ACC112 (cell line): ENCODE data around the gene THOP1.

Source experiments
- H2AFZ ChIP-seq: fragments of 200-600 bp; sonication (generic); one replicate; pipeline ENCODE4 v1.6.0; 2017; ENCODE audit warnings: antibody characterized with exemption, low read length; ENCODE audit not compliant: unreplicated experiment
- H3K27ac ChIP-seq: fragments of 200-600 bp; sonication (generic); 2 replicates; pipeline ENCODE4 v1.5.1; 2014; ENCODE audit warnings: low read depth, mild to moderate bottlenecking, antibody characterized with exemption, low read length, moderate library complexity
- H3K27me3 ChIP-seq: fragments of 200-600 bp; sonication (generic); 2 replicates; pipeline ENCODE4 v1.6.1; 2014; ENCODE audit warnings: mild to moderate bottlenecking, antibody characterized with exemption, low read length, moderate library complexity, mixed read lengths; ENCODE audit not compliant: insufficient read depth
- H3K36me3 ChIP-seq: fragments of 200-600 bp; sonication (generic); 2 replicates; pipeline ENCODE4 v1.6.1; 2016; ENCODE audit warnings: mild to moderate bottlenecking, antibody characterized with exemption, low read length, moderate library complexity, mixed read lengths; ENCODE audit not compliant: insufficient read depth
- H3K4me1 ChIP-seq: fragments of 200-600 bp; sonication (generic); one replicate; pipeline ENCODE4 v1.6.1; 2016; ENCODE audit warnings: low read length, mixed read lengths; ENCODE audit not compliant: insufficient read depth, unreplicated experiment, control insufficient read depth
- H3K4me3 ChIP-seq: fragments of 200-600 bp; sonication (generic); 2 replicates; pipeline ENCODE4 v1.5.1; 2014; ENCODE audit warnings: mild to moderate bottlenecking, low read depth, low read length
- H3K79me2 ChIP-seq: fragments of 200-600 bp; sonication (generic); one replicate; pipeline ENCODE4 v1.6.0; 2016; ENCODE audit warnings: low read length; ENCODE audit not compliant: control insufficient read depth, unreplicated experiment, insufficient read depth

THOP1 gene

DNA sequence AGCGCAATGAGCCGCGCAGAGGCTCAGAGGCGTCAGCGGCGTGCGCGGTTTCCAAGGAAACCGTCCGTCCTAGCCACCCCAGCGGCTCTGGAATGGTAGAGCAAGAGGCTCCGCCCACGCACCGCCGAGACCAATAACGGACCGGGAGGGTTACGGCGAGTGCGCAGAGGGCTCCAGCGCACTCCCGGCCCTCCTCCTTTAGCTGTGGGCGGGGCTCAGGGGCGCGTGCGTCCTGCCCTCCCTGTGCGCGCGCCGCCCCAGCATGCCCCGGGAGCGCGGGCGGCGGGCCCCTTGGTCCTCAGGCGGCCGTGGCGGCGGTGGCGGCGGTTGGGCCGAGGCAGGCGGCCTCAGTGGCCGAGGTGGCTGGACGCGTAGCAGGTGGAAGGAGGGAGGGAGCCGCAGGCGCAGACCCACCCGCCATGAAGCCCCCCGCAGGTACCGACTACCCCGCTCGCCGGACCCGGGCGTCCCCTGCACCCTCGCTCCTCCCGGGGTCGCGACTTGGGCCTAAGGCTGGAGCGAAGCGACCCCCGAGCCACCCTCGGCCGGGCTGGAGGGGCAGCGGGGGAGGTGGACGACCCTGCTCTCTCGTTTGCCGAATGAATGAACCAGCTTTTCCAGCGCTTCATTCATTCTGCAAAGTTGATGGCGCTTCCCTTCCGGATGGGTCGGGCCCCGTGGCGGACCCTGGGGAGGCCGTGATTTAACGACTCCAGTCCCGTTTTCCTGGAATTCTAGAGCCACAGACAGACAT lies at the start of gene THOP1:
Gene THOP1, plus strand, starts transcription at position 260 of the 754 bp plus-strand sequence. Its CDS starts 160 bp downstream, at position 420.
- Histone ChIP-seq H3K36me3 (no peaks in the 10 kb centered on the region), H3K79me2 (peaks cover 64% of the 10 kb centered on the region), H3K4me1 (peaks cover 13% of the 10 kb centered on the region), H3K4me3 (peak within 1 kb of the TSS; percentile 96), H3K27me3 (no peaks in the 10 kb centered on the region), H2AFZ (peak within 1 kb of the TSS; percentile 96), H3K27ac (peak within 1 kb of the TSS; percentile 50)

DNA sequence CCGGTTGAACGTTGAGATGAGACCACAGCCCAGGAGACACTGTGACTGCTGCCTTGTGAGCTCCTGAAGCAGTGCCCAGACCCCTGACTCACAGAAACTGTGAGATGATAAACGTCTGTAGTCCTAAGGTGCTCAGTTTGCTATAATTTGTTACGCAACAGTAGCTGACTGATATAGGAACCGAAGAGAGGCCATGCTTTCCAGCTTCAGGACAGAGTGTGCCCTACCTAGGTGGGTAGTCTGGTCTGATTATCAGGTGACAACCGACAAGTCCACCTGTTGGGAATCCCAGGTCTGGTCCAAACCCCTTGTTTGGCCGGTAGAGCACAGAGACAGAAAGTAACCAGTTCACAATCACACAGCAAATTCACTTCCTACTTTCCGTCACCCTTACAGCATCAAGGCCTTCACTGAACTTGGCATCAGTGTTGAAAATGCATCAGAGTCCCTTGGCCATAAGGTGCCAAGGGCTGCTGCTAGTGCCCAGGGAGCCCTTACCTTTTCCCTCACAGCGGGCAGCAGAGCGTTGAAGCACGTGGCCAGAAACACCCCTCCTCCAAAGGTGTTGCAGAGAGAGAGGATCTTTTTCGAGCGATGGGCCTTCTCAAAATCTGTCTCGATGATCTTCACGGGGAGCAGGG lies 48.6 kb upstream of the THOP1 start:
- no peak overlapping the region for H3K4me3 ChIP-seq
- H3K36me3 ChIP-seq, result peaks cover 7% of the 10 kb centered on the region; the same call in 1 of the 2 replicates

DNA sequence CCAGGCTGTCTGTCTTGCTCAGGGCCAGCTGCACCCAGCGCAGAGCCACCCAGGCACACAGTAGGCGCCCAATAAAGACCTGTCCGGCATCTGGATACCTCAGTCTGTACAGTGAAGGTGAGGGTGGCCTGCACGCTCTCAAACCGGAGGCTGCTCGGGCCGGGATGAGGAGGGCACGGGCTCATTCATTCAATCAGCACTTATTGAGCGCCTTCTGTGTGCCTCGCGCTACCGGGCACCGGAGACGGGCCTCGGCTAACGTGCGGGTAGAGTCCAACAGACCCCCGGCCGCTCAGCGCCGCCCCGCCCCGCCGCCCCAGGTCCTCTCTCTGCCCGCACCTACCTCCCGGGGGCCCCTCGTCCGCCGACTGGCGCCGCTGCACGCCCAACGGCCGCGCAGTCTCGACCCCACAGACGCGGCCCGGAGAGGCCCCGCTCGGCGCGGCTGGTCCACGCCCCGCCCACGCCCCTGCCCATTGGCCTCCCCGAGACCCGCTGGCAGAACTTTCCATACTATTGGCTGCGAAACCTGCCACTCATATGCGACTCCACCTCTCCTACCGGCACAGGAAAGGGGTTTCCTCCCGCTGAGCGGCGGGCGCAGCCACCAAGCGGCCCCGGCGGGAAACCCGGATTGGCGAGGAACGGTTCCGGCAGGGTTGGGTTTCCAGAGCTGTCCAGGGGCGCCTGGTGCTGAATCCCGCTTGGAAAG lies 45.5 kb upstream of the THOP1 start, which contains the start of gene SLC39A3:
Gene SLC39A3, minus strand, starts transcription at position 416 of the 712 bp plus-strand sequence. CDS start 2,760 bp downstream, outside the sequence.
- H3K4me1 ChIP-seq, result no peaks in the 10 kb centered on the region
- H3K36me3 ChIP-seq, result peaks cover 7% of the 10 kb centered on the region; the same call in 1 of the 2 replicates
- H3K79me2 ChIP-seq, result no peaks in the 10 kb centered on the region
- no peaks in the 10 kb centered on the region; the same call in 1 of the 2 replicates for H3K27me3 ChIP-seq
- H3K4me3 ChIP-seq, result peak within 1 kb of the TSS; percentile 95
- H3K27ac ChIP-seq, result no peak within 1 kb of the TSS
- peak within 1 kb of the TSS; percentile 68 for H2AFZ ChIP-seq

More for the DNA sequence above, 48.6 kb upstream of the THOP1 start:
- Histone ChIP-seq H2AFZ (no peak overlapping the region), H3K27ac (no peak overlapping the region), H3K79me2 (no peaks in the 10 kb centered on the region), H3K27me3 (no peaks in the 10 kb centered on the region), H3K4me1 (no peaks in the 10 kb centered on the region)

DNA sequence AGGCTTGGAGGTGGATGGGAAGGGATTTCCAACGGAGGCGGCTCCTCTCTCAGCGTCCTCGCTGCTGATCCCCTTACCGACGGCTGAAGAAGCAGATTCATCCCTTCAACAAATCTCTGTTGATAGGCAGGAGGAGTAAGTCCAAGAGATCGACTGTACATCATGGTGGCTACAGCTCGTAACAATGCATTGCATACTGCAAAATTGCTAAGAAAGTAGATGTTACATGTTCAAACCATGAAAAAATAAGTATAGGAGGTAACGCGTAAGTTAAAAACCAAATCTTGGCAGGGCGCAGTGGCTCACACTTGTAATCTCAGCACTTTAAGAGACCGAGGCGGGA lies 45.0 kb upstream of the THOP1 start:
- H3K36me3 ChIP-seq, result peaks cover 7% of the 10 kb centered on the region; the same call in 1 of the 2 replicates
- H3K4me3 ChIP-seq, result no peak overlapping the region
- H3K4me1 ChIP-seq, result no peaks in the 10 kb centered on the region
- H3K27me3 ChIP-seq, result no peaks in the 10 kb centered on the region; the same call in 1 of the 2 replicates
- no peaks in the 10 kb centered on the region for H3K79me2 ChIP-seq
- no peak overlapping the region for H2AFZ ChIP-seq
- H3K27ac ChIP-seq, result no peak overlapping the region

DNA sequence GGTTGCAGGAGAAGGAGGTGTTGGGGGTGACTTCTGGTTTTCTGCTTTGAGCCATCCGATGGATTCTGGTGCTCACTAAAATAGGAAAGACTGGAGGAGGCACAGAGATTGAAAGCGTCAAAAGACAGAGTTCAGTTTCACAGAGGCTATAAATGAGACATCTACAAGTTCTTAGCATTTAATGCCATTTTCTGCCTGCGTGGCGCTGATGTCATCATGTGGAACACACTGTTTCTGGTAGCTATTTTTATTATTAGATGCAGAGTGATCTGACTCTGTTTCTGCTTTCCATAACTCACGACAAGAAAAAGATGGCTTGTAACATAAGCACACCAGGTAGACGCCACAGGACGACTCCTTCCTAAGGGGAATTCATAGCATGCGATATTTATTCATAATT lies 42.2 kb upstream of the THOP1 start:
- Histone ChIP-seq H3K27me3 (peaks cover 1% of the 10 kb centered on the region), H3K4me1 (no peaks in the 10 kb centered on the region), H2AFZ (no peak overlapping the region), H3K36me3 (no peaks in the 10 kb centered on the region), H3K4me3 (no peak overlapping the region), H3K27ac (no peak overlapping the region), H3K79me2 (no peaks in the 10 kb centered on the region)

DNA sequence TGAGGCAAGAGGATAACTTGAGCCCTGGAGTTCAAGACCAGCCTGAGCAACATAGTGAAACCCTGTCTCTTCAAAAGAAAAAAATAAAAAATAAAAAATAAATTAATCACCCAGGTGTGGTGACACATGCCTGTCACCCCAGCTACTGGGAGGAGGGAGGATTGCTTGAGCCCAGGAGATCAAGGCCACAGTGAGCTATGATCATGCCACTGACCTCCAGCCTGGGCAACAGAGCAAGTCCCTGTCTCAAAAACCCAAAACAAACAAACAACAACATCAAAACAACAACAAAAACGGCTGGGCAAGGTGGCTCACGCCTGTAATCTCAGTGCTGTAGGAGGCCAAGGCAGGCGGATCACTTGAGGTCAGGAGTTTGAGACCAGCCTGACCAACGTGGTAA lies 41.2 kb upstream of the THOP1 start:
- Histone ChIP-seq H2AFZ (no peak overlapping the region), H3K27me3 (peaks cover 3% of the 10 kb centered on the region), H3K27ac (no peak overlapping the region), H3K36me3 (no peaks in the 10 kb centered on the region), H3K79me2 (no peaks in the 10 kb centered on the region), H3K4me1 (no peaks in the 10 kb centered on the region), H3K4me3 (no peak overlapping the region)

DNA sequence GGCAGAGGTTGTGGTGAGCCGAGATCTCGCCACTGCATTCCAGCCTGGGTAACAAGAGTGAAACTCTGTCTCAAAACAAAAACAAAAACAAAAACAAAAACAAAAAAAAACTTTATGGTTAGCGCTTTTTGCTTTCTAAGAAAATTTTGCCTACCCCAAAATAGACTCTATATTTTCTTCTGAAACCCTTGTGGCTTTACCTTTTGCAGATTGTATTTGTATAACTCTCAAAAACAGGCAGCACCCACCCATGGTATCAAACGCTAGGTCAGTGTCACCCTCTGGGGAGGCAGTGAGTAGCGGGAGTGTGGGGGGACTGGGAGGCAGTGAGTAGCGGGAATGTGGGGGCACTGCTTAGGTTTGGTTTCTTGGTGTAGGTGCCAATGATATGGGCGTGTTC lies 38.0 kb upstream of the THOP1 start:
- Histone ChIP-seq H3K27me3 (peaks cover 3% of the 10 kb centered on the region), H3K4me3 (no peak overlapping the region)

DNA sequence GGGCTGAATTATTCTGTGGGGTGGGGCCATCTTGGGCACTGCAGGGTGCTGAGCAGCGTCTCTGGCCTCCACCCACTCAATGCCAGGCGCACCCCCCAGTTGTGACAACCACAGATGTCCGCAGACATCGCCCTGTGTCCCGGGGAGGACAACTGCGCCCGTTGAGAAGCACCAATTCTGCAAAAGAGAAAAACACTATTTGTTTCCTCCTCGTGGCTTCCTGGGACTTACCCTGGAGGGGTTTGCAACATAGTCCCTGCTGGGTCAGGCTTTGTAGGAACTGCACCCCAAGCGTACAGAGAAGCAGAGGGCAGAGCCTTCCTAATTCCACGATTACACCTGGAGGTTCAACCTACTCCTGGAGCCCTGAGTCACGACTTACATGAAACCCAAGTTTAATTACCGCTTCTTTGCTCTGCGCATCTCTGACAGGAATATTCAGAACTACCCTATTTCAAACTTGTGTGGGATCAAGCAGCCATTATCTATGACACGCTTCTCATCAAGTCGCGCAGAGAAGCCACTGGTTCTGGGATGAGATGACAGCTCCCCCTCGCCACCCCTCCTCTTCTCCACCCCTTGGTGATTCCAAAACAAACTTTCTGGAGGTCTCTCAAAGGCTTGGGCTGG lies 34.4 kb upstream of the THOP1 start:
- H3K27me3 ChIP-seq, result peaks cover 3% of the 10 kb centered on the region; the same call in 1 of the 2 replicates
- no peak overlapping the region for H3K27ac ChIP-seq

More for the DNA sequence above, 38.0 kb upstream of the THOP1 start:
- Histone ChIP-seq H3K27ac (no peak overlapping the region), H3K4me1 (no peaks in the 10 kb centered on the region), H3K36me3 (no peaks in the 10 kb centered on the region), H2AFZ (no peak overlapping the region), H3K79me2 (no peaks in the 10 kb centered on the region)

DNA sequence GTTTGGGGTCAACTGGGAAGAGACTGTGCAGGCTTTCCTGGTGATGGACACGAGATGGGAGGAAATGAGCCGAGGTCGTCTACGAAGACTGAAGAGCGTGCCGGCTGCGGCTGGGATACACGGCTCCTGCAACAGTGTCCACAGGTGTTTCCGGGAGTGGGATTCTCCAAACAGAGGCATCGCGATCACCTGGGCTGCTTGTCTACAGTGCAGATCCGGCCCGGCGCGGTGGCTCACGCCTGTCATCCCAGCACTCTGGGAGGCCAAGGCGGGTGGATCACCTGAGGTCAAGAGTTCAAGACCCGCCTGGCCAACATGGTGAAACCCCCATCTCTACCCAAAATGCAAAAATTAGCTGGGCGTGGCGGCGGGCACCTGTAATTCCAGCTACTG lies 33.9 kb upstream of the THOP1 start:
- Histone ChIP-seq H3K4me1 (no peaks in the 10 kb centered on the region), H3K27me3 (peaks cover 3% of the 10 kb centered on the region; the same call in 1 of the 2 replicates), H3K36me3 (no peaks in the 10 kb centered on the region), H3K4me3 (no peak overlapping the region), H3K27ac (no peak overlapping the region), H3K79me2 (no peaks in the 10 kb centered on the region), H2AFZ (no peak overlapping the region)

More for the DNA sequence above, 34.4 kb upstream of the THOP1 start:
- Histone ChIP-seq H3K4me1 (no peaks in the 10 kb centered on the region), H2AFZ (no peak overlapping the region), H3K4me3 (no peak overlapping the region), H3K79me2 (no peaks in the 10 kb centered on the region), H3K36me3 (no peaks in the 10 kb centered on the region)
